COLO829 (cell line): ENCODE results near the gene CD160.
"Not testable (repeated sequence)": the region's sequence is repeated elsewhere in the genome, so short reads cannot be mapped to it uniquely, and the experiment has no call there.

ENCODE experiments used
- DNase-seq: peaks from one replicate; pipeline ENCODE4 v3.0.0; 2012; ENCODE audit warnings: low spot score

Gene CD160

GRCh38 chr1:145759721-145760120 is 40.4 kb downstream of the CD160 start:
- DNase-seq: no peak

GRCh38 chr1:145760395-145760949 is 41.2 kb downstream of the CD160 start:
- not testable (repeated sequence) for DNase-seq

GRCh38 chr1:145761498-145761897 is 42.2 kb downstream of the CD160 start:
- DNase-seq: not testable (repeated sequence)

GRCh38 chr1:145762001-145762400 is 42.7 kb downstream of the CD160 start:
- DNase-seq: not testable (repeated sequence)

- DNase-seq: not testable (repeated sequence)
These were observed 45.1 kb downstream of the CD160 start for GRCh38 chr1:145764231-145764940.

GRCh38 chr1:145765127-145765526 is 45.8 kb downstream of the CD160 start:
- not testable (repeated sequence) for DNase-seq

GRCh38 chr1:145765585-145766360 is 46.5 kb downstream of the CD160 start:
- DNase-seq: peak; percentile 20

- not testable (repeated sequence) for DNase-seq
These were observed 47.6 kb downstream of the CD160 start for GRCh38 chr1:145766926-145767325.

- DNase-seq: not testable (repeated sequence)
These were observed 48.7 kb downstream of the CD160 start for GRCh38 chr1:145768004-145768403.

- no peak for DNase-seq
These were observed 51.8 kb downstream of the CD160 start for GRCh38 chr1:145771056-145771455.

- no peak for DNase-seq
These were observed 54.1 kb downstream of the CD160 start for GRCh38 chr1:145773423-145773822.

GRCh38 chr1:145777357-145778145 is 58.3 kb downstream of the CD160 start:
- DNase-seq: no peak

GRCh38 chr1:145778146-145778540 is 58.8 kb downstream of the CD160 start:
- DNase-seq: no peak

- no peak for DNase-seq
These were observed 63.2 kb downstream of the CD160 start for GRCh38 chr1:145782272-145783099.

- no peak for DNase-seq
These were observed 65.1 kb downstream of the CD160 start for GRCh38 chr1:145784409-145784808.

GRCh38 chr1:145785547-145785946 is 66.2 kb downstream of the CD160 start:
- no peak for DNase-seq

- DNase-seq: no peak
These were observed 67.0 kb downstream of the CD160 start for GRCh38 chr1:145786271-145786670.

GRCh38 chr1:145788580-145788979 is 69.3 kb downstream of the CD160 start:
- DNase-seq: no peak
